K562 (cell line): ENCODE results near the gene GLP1R. TPM values are rescaled to one million over a fixed set of nuclear protein-coding genes. Genes with fewer than 3 reads are reported as not detected.

ENCODE experiments used
- ATAC-seq: fragments of 200-7000 bp; cut with Tn5 transposase; 3 replicates; pipeline ENCODE4 v1.9.1; 2020; ENCODE audit warnings: moderate library complexity
- BruUV-seq: library from RNA; stranded (reverse); fragments of 400-500 nt; replicated peaks from 2 replicates; lab custom pipeline; 2021; lab: Mats Ljungman, UMichigan
- CTCF ChIA-PET: fragments of 300-600 bp; formaldehyde crosslinking; extraction: SDS; loops from one replicate; lab custom pipeline; 2021; ENCODE audit warnings: low intra/inter-chr PET ratio; lab: Yijun Ruan, JAX
- POLR2A ChIA-PET: fragments of 300-600, 350-650 bp; sonication (Branson Sonifier 250); formaldehyde crosslinking; extraction: SDS; loops from one replicate; lab custom pipeline; 2021; ENCODE audit warnings: antibody characterized with exemption, inconsistent platforms; lab: Yijun Ruan, JAX
- DNase-seq, 4 experiments: peaks; one replicate each; pipeline versions ENCODE4 v3.0.0 to v3.0.0-alpha.2; 2011 to 2018; ENCODE audit warnings: low spot score in 3 of 4, mixed read lengths in 3 of 4; ENCODE audit errors: extremely low read depth in 1 of 4
- FAIRE-seq: peaks from 2 replicates; lab custom pipeline; 2011; peaks lifted over from hg19 to GRCh38; lab: Jason Lieb, UNC
- H2AFZ ChIP-seq: 2 replicates; pipeline ENCODE4 v1.6.0; 2011; ENCODE audit warnings: low read depth, low read length, control low read depth, inconsistent platforms
- H3K27ac ChIP-seq: fragments of 200-600 bp; 3 replicates; pipeline ENCODE4 v1.8.0; 2011; ENCODE audit warnings: low read depth, mild to moderate bottlenecking, control low read depth, inconsistent platforms, low read length, moderate library complexity, mixed read lengths; ENCODE audit errors: extremely low read depth
- H3K27me3 ChIP-seq, 2 experiments: fragments of 300-600 bp in 1 of 2; 2 replicates in 1 of 2; 3 replicates in 1 of 2; pipeline versions ENCODE4 v1.6.0 to v1.8.0; 2011; ENCODE audit warnings: inconsistent platforms in 2 of 2, low read length in 2 of 2, mild to moderate bottlenecking in 1 of 2, mixed read lengths in 1 of 2, moderate library complexity in 1 of 2; ENCODE audit not compliant: control insufficient read depth in 2 of 2, insufficient read depth in 2 of 2
- H3K36me3 ChIP-seq: fragments of 300-600 bp; 3 replicates; pipeline ENCODE4 v1.8.0; 2011; ENCODE audit warnings: mild to moderate bottlenecking, low read length, inconsistent platforms; ENCODE audit not compliant: control insufficient read depth, insufficient read depth
- H3K4me1 ChIP-seq, 2 experiments: fragments of 200-600 bp in 1 of 2; replicated peaks in 1 of 2; 2 replicates in 1 of 2; 3 replicates in 1 of 2; pipeline versions ENCODE4 v1.5.1 to v1.8.0; 2011; ENCODE audit warnings: inconsistent platforms in 2 of 2, low read length in 2 of 2, mild to moderate bottlenecking in 1 of 2, mixed read lengths in 1 of 2, moderate library complexity in 1 of 2; ENCODE audit not compliant: control insufficient read depth in 2 of 2, insufficient read depth in 2 of 2
- H3K4me2 ChIP-seq: 2 replicates; pipeline ENCODE4 v1.6.1; 2011; ENCODE audit warnings: low read length, control low read depth, inconsistent platforms, mixed read lengths; ENCODE audit not compliant: insufficient read depth
- H3K4me3 ChIP-seq: fragments of 200-600 bp; sonication (generic), shearing (Covaris generic); 2 replicates; pipeline ENCODE4 v1.5.1; 2016; ENCODE audit warnings: control low read depth, inconsistent platforms
- H3K79me2 ChIP-seq: fragments of 200-600 bp; 3 replicates; pipeline ENCODE4 v1.8.0; 2011; ENCODE audit warnings: low read length, inconsistent platforms; ENCODE audit not compliant: control insufficient read depth, insufficient read depth
- H3K9ac ChIP-seq, 2 experiments: 2 replicates each; pipeline versions ENCODE4 v1.6.0 to v1.6.1; 2011; ENCODE audit warnings: low read depth in 2 of 2, low read length in 2 of 2, control low read depth in 1 of 2, inconsistent platforms in 1 of 2, mild to moderate bottlenecking in 1 of 2, mixed read lengths in 1 of 2; ENCODE audit not compliant: insufficient read depth in 1 of 2
- H3K9me1 ChIP-seq: one replicate; pipeline ENCODE4 v1.6.0; 2011; ENCODE audit warnings: inconsistent platforms, mild to moderate bottlenecking, low read length, moderate library complexity; ENCODE audit not compliant: control insufficient read depth, insufficient read depth
- H3K9me3 ChIP-seq: replicated peaks from 2 replicates; pipeline ENCODE4 v1.5.1; 2011; ENCODE audit warnings: low read depth, low read length, inconsistent platforms; ENCODE audit not compliant: control insufficient read depth, insufficient read depth
- H4K20me1 ChIP-seq: replicated peaks from 2 replicates; pipeline ENCODE4 v1.6.1; 2011; ENCODE audit warnings: low read length, inconsistent platforms, mixed read lengths; ENCODE audit not compliant: control insufficient read depth, insufficient read depth
- DPF2 ChIP-seq: fragments of 450-650 bp; IDR thresholded peaks from 2 replicates; pipeline ENCODE4 v1.6.1; 2016
- E2F3 ChIP-seq: fragments of 250-450 bp; sonication (Bioruptor Pico); IDR thresholded peaks from 2 replicates; pipeline ENCODE4 v1.4.0; 2020; ENCODE audit warnings: mild to moderate bottlenecking
- IRF9 ChIP-seq: fragments of 450-650 bp; IDR thresholded peaks from 2 replicates; pipeline ENCODE4 v1.6.1; 2016; ENCODE audit warnings: missing biosample characterization, missing genetic modification characterization
- NBN ChIP-seq: fragments of 450-650 bp; IDR thresholded peaks from 2 replicates; pipeline ENCODE4 v1.6.1; 2016; ENCODE audit warnings: low read depth, mild to moderate bottlenecking
- NCOA2 ChIP-seq, 2 experiments: fragments of 450-650 bp; IDR thresholded peaks; 2 replicates each; pipeline ENCODE4 v1.6.1; 2018; ENCODE audit warnings: mild to moderate bottlenecking in 2 of 2, moderate library complexity in 1 of 2; ENCODE audit not compliant: partially characterized antibody in 2 of 2
- NCOR1 ChIP-seq: fragments of 450-650 bp; IDR thresholded peaks from 2 replicates; pipeline ENCODE4 v1.6.1; 2016; ENCODE audit warnings: mild to moderate bottlenecking, moderate library complexity
- PRDM10 ChIP-seq: fragments of 450-650 bp; IDR thresholded peaks from 2 replicates; pipeline ENCODE4 v1.6.1; 2018; ENCODE audit not compliant: partially characterized antibody
- RBM14 ChIP-seq: fragments of 200-400 bp; formaldehyde crosslinking; IDR thresholded peaks from 2 replicates; pipeline ENCODE4 v1.6.1; 2018; ENCODE audit warnings: low read depth, mild to moderate bottlenecking, low read length, moderate library complexity, borderline replicate concordance; ENCODE audit not compliant: insufficient read depth
- RFX5 ChIP-seq: IDR thresholded peaks from 2 replicates; pipeline ENCODE4 v1.6.1; 2011; ENCODE audit warnings: low read depth, mild to moderate bottlenecking, improper control_type of control experiment, low read length
- SIN3B ChIP-seq: fragments of 450-650 bp; IDR thresholded peaks from 2 replicates; pipeline ENCODE4 v1.6.1; 2017; ENCODE audit warnings: low read depth, mild to moderate bottlenecking, moderate library complexity
- THRA ChIP-seq: fragments of 450-650 bp; IDR thresholded peaks from 2 replicates; pipeline ENCODE4 v1.6.1; 2017; ENCODE audit warnings: mild to moderate bottlenecking, moderate library complexity
- ZNF830 ChIP-seq: fragments of 250-450 bp; sonication (Bioruptor Pico); IDR thresholded peaks from 2 replicates; pipeline ENCODE4 v1.5.0; 2021; ENCODE audit warnings: mild to moderate bottlenecking
- WGBS: fragments of 100-300 bp; shearing (Covaris generic); methylation state at CpG from one replicate; pipeline ENCODE4 v1.1.6; 2016; ENCODE audit warnings: low coverage, mixed read lengths; ENCODE audit not compliant: insufficient coverage; ENCODE audit errors: missing lambda C conversion rate; 5-methylcytosine and 5-hydroxymethylcytosine counted together
- in situ Hi-C: fragments of 300-500 bp; cut with MboI; formaldehyde crosslinking; loops from 4 replicates; pipeline ENCODE4 v1.15.0; 2018; ENCODE audit warnings: inconsistent platforms, mixed read lengths
- intact Hi-C: fragments of 100-400 bp; cut with micrococcal nuclease; formaldehyde crosslinking; loops from 2 replicates; pipeline ENCODE4 v1.14.2; 2022
- polyA plus RNA-seq, 8 experiments: library from polyadenylated mRNA; depleted of rRNA in 4 of 8; stranded (reverse) in 5 of 8; unstranded in 3 of 8; fragments of >200 nt; fragmentation: Nextera tagmentation in 2 of 8; fragmentation: Illumina TruSeq in 1 of 8; extraction: Ambion mirVana in 2 of 8; extraction: Trizol in 1 of 8; gene quantifications; 2 replicates each; pipeline versions ENCODE4 v1.2.1 to v1.2.3, GENCODE V29; 2011 to 2014; ENCODE audit warnings: inconsistent platforms in 1 of 8, missing spikeins in 1 of 8
- total RNA-seq, 7 experiments: library from RNA; depleted of rRNA in 6 of 7; stranded (reverse); fragments of >200 nt in 6 of 7; fragmentation: Illumina TruSeq in 2 of 7; extraction: Trizol in 2 of 7; gene quantifications; 2 replicates each; pipeline versions ENCODE4 v1.2.1 to v1.2.3, GENCODE V29; 2011 to 2021; ENCODE audit warnings: low replicate concordance in 1 of 7

Gene GLP1R
- total and polyA plus RNA-seq, 9 of the 15 experiments (the other 6 are each of a cell fraction or from before 2014, with no cell fraction given) = not detected

- CTCF ChIA-PET = no interaction called here
- in situ Hi-C loops = no loop called here
- no TSS peak for BruUV-seq
- no peak for FAIRE-seq
- peaks cover 14% of the 10 kb centered on the region for H4K20me1 ChIP-seq
- no peaks in the 10 kb centered on the region for H3K9me1 ChIP-seq
- TF ChIP-seq IRF9 (no peak), NBN (no peak), SIN3B (no peak), RBM14 (no peak), DPF2 (no peak), E2F3 (no peak), THRA (no peak), PRDM10 (no peak), NCOA2 (IDR thresholded peaks at IDR 0.05; ENCODE audit: partially characterized antibody in 2 of 2) (no peak), NCOR1 (no peak), RFX5 (no peak), ZNF830 (CRISPR knock-in tag) (no peak)
- H2AFZ ChIP-seq = no peak overlapping the region
- H3K79me2 ChIP-seq = no peaks in the 10 kb centered on the region
- no peak overlapping the region for H3K4me3 ChIP-seq
- intact Hi-C loops = no loop called here
- 0% methylated on average over 1 of the region's 1 CpG for WGBS
- no peak overlapping the region for H3K4me2 ChIP-seq
- POLR2A ChIA-PET = no interaction called here
- ATAC-seq = no peak
- peaks cover 46 to 83% of the 10 kb centered on the region in 2 experiments for H3K27me3 ChIP-seq
- H3K4me1 ChIP-seq = no peaks in the 10 kb centered on the region
- DNase-seq = no peak
- no peak overlapping the region; a peak in 1 of 4 replicates for H3K9ac ChIP-seq
- H3K9me3 ChIP-seq = no peaks in the 10 kb centered on the region
- no peaks in the 10 kb centered on the region for H3K36me3 ChIP-seq
- H3K27ac ChIP-seq = no peak overlapping the region
These were observed 14.9 kb downstream of the GLP1R start for GRCh38 chr6:39063526-39063925.
